Skeletal muscle tissue (tissue), 4 donors: ENCODE data around the gene SPATA33. TPM values are rescaled to one million over a fixed set of nuclear protein-coding genes. Genes with fewer than 3 reads are reported as not detected.
"Not testable (repeated sequence)": the region's sequence is repeated elsewhere in the genome, so short reads cannot be mapped to it uniquely, and the experiment has no call there.

ENCODE experiments used
- H3K27ac ChIP-seq: one replicate; pipeline ENCODE4 v1.7.0; 2013; ENCODE audit warnings: mild to moderate bottlenecking, low read depth, low read length, inconsistent platforms
- H3K27me3 ChIP-seq, 3 donors: one replicate each; pipeline ENCODE4 v1.7.0; 2013; ENCODE audit warnings: low read length in 3 of 3; ENCODE audit not compliant: control insufficient read depth in 3 of 3, insufficient read depth in 3 of 3
- H3K36me3 ChIP-seq, 3 donors: one replicate each; pipeline ENCODE4 v1.7.0; 2013; ENCODE audit warnings: low read length in 3 of 3; ENCODE audit not compliant: control insufficient read depth in 3 of 3, insufficient read depth in 3 of 3
- H3K4me1 ChIP-seq, 3 donors: one replicate each; pipeline ENCODE4 v1.7.0; 2013; ENCODE audit warnings: low read length in 3 of 3, mild to moderate bottlenecking in 3 of 3; ENCODE audit not compliant: control insufficient read depth in 3 of 3, insufficient read depth in 3 of 3
- H3K4me3 ChIP-seq, 3 donors: one replicate each; pipeline ENCODE4 v1.7.0; 2013; ENCODE audit warnings: low read length in 3 of 3
- H3K9ac ChIP-seq, 3 donors: one replicate each; pipeline ENCODE4 v1.7.0; 2013; ENCODE audit warnings: low read length in 3 of 3, mild to moderate bottlenecking in 3 of 3, moderate library complexity in 2 of 3, low read depth in 1 of 3
- H3K9me3 ChIP-seq, 3 donors: one replicate each; pipeline ENCODE4 v1.7.0; 2013; ENCODE audit warnings: low read length in 3 of 3; ENCODE audit not compliant: control insufficient read depth in 3 of 3
- total RNA-seq: library from RNA; depleted of rRNA; stranded (reverse); fragments of >200 nt; gene quantifications from one replicate; pipeline ENCODE4 v1.2.3, GENCODE V29; 2014
- donor health status: Osteomylitis.

Gene SPATA33
- total RNA-seq, 1 donor from 2014 or later: 2.1 TPM

DNA sequence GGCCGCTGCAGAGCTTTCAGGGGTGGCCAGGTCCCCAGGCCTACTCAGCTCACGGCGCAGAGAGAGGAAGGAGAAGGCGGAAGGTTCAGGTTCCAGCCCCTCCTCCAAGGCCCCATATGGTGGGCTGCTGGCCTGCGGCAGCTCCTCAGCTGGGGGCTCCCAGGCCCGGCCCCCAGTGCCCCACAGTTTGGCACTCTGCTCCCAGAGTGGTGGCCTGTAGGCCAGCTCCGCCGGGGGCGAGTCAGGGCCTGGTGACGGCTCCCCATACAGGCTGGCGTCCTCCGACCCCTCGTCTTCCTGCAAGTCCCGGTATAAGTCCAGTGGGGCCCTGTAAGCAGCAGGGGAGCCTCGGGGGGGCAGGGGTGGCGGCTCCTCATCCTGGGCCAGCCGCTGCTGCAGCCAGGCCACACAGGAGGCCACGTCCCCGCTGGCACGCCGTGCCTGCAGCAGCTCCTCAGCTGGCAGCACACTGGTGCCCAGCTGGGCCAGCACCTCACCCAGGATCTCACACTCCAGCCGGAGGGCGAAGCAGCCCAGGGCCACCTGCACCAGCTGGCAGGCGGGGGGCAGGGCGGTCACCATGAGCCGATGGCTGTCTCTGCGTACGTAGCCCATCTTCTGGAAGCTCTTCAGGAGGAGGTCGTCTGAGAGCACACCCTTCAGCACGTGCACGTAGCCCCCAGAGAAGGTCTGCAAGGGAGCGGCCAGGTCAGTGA, 40.1 kb downstream of the SPATA33 start:
- Histone ChIP-seq H3K4me3 (no peak overlapping the region), H3K9ac (peak overlapping the region in 1 of 3 donors; percentile 43), H3K27ac (no peak overlapping the region), H3K9me3 (no peaks in the 10 kb centered on the region), H3K27me3 (peaks cover 0 to 6% (median 4%) of the 10 kb centered on the region in 3 donors), H3K4me1 (peaks cover 14 to 29% (median 23%) of the 10 kb centered on the region in 3 donors), H3K36me3 (peaks cover 7 to 24% (median 11%) of the 10 kb centered on the region in 3 donors)

DNA sequence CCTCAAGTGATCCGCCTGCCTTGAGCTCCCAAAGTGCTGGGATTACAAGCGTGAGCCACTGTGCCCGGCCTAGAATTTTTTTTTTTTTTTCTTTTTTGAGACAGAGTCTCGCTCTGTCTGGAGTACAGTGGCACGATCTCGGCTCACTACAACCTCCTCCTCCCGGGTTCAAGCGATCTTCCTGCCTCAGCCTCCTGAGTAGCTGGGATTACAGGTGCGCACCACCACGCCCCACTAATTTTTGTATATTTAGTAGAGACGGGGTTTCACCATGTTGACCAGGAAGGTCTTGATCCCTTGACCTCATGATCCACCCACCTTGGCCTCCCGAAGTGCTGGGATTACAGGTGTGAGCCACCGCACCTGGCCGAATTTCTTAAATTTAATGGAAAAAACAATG, 41.1 kb downstream of the SPATA33 start:
- H3K4me3 ChIP-seq, H3K27ac ChIP-seq, H3K9ac ChIP-seq, H3K9me3 ChIP-seq: not testable (repeated sequence)
- peaks cover 3 to 15% (median 13%) of the 10 kb centered on the region in 3 donors for H3K27me3 ChIP-seq
- H3K36me3 ChIP-seq: peaks cover under 1 to 16% (median 6%) of the 10 kb centered on the region in 3 donors
- H3K4me1 ChIP-seq: peaks cover 14 to 29% (median 23%) of the 10 kb centered on the region in 3 donors

DNA sequence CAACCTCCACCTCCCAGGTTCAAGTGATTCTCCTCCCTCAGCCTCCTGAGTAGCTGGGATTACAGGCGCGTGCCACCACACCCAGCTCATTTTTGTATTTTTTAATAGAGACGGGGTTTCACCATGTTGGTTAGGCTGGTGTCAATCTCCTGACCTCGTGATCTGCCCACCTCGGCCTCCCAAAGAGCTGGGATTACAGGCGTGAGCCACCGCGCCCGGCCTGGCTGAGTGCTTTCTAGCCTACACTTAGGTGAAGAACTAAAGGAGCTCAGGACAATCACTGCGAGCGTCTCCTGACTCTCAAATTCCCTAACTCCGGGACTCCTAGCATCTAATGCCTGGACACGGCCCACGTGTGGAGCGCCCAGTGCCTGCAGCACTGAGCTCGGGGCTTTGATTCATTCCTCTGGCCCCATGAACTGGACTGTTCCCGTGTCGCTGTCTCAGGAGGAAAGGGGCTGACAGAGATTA, 42.0 kb downstream of the SPATA33 start:
- not testable (repeated sequence) for H3K36me3 ChIP-seq, H3K27ac ChIP-seq, H3K9me3 ChIP-seq
- Histone ChIP-seq H3K27me3 (peaks cover 6 to 19% (median 19%) of the 10 kb centered on the region in 3 donors), H3K9ac (peak overlapping the region in 1 of 3 donors; percentile 47), H3K4me3 (peak overlapping the region in 2 of 3 donors; percentile 69 to 73), H3K4me1 (peaks cover 14 to 29% (median 23%) of the 10 kb centered on the region in 3 donors)

DNA sequence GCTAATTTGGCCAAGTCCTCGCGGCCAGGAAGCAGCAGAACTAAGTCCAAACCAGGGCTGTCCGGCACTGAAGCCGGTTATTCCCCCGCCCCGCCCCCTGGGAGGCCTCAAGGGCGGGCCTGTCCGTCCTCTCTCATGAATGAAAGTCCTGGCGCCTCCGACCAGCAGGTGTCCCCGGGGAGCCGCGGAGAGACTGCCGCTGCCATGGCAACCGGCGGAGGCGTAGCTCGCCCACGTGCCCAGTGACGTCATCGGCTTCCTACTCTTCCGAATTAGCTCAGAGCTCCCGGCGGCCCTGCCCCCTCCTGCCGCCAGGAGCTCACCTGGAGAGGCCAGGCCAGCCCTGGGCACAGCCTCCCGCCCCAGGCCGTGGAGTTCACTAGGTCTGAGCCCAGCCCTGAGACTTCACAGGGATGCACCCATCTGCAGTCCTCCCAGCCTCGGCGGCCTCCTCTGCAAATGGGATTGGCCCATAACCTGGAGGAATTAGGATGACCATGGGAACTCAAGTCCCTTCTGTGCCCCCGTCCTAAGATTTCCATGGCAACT, 42.5 kb downstream of the SPATA33 start:
- H3K4me3 ChIP-seq: peak overlapping the region; percentile 62 to 73 (median 69)
- H3K9ac ChIP-seq: peak overlapping the region in 2 of 3 donors; percentile 47 to 62
- H3K27me3 ChIP-seq: peaks cover 10 to 25% (median 24%) of the 10 kb centered on the region in 3 donors
- H3K36me3 ChIP-seq: peaks cover 0 to 4% (median 3%) of the 10 kb centered on the region in 3 donors
- H3K9me3 ChIP-seq: no peaks in the 10 kb centered on the region
- H3K27ac ChIP-seq: peak overlapping the region; percentile 40
- H3K4me1 ChIP-seq: peaks cover 14 to 29% (median 23%) of the 10 kb centered on the region in 3 donors

DNA sequence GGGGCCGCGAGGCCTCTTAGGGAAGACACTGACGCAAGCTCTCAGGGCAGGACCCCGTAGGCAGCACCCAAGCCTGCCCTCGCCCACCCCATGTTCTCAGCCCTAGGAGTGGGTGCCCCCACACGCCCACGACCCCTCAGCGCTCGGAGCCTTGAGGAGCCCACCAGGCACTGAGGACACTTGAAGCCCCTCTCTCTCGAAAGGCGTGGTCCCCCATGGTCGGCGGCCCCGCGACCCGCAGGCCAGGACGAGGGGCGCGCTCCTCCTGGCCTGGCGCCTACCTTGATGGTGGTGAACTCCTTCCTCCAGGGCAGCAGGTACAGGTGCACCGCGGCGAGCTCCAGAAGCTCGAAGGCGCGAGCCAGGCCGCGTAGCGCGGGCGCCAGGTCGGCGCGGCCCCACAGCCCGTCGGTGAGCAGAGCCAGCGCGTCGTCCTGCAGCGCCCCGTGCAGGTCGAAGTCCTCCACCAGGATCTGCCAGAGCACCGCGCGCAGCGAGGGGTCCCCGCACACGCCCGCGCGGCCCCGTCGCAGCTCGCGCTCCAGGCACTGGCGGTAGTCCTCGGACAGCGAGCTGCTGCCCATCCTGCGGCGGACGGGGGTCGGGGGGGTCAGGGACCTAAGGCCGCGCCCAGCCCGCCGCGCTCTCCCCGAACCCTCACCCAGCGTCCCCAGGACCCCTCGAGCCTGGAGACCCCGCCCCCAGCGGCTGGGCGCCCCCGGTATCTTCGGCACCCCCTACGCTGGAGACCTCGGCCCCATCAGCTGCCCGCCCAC, 43.2 kb downstream of the SPATA33 start:
- Histone ChIP-seq H3K9me3 (no peaks in the 10 kb centered on the region), H3K4me3 (peak overlapping the region; percentile 62 to 73 (median 69)), H3K9ac (peak overlapping the region in 2 of 3 donors; percentile 62 to 68), H3K27ac (peak overlapping the region; percentile 40), H3K36me3 (no peaks in the 10 kb centered on the region), H3K27me3 (peaks cover 10 to 25% (median 25%) of the 10 kb centered on the region in 3 donors), H3K4me1 (peaks cover 14 to 29% (median 23%) of the 10 kb centered on the region in 3 donors)

DNA sequence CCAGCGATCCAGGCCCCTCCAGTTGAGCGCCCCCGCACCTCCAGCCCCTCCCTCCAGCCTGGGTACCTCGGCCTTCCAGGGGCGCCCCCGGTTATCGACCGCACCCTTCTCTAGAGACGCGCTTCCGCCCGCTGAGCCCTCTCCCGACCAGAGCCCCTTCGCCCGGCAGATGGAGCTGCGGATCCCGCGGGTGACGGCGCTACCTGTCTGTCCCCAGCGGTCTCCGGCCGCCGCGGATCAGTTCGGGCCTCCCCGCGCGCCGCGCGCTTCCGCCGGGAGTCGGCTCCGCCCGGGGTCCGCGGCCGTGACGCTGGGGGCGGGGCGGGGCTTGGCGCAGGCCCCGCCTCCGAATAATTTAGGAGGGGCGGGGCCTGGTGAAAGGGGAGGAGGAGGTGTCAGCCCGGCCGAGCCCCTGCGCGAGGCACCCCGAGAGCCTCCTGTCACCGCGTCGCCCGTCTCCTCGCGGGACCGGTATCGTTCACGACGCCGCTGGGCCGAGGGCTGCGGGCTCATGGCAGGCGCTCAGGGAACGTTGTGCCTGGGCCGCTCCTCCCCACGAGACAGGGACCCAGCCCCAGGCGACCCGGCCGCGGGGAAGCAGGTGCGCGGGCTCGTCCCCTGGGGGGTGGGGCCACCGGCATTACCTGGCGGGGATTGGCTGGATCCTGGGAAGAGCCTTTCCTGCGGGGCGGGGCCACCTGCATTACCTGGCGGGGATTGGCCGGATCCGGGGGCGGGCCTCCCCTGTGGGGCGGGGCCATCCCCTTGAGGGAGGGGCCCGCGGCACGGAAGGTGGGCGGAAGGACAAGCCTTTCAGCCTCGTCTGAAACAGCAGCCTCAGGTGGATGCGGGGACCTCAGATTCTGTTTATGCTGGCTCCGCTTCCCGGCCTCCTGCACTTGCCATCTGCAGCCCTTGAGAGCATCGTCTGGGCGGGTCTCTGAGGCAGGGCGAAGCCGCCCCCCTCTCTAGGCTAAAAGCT, 44.1 kb downstream of the SPATA33 start, which contains the start of gene SPATA2L:
Gene SPATA2L (minus strand): TSS at position 281 of the 982 bp plus-strand sequence. CDS start 473 bp downstream, outside the sequence.
- no peaks in the 10 kb centered on the region for H3K9me3 ChIP-seq
- H3K9ac ChIP-seq: peak within 1 kb of the TSS in 2 of 3 donors; percentile 62 to 68
- peaks cover 14 to 29% (median 25%) of the 10 kb centered on the region in 3 donors for H3K4me1 ChIP-seq
- peak within 1 kb of the TSS; percentile 62 to 73 (median 69) for H3K4me3 ChIP-seq
- H3K36me3 ChIP-seq: no peaks in the 10 kb centered on the region
- H3K27me3 ChIP-seq: peaks cover 10 to 25% (median 25%) of the 10 kb centered on the region in 3 donors
- H3K27ac ChIP-seq: peak within 1 kb of the TSS; percentile 40

DNA sequence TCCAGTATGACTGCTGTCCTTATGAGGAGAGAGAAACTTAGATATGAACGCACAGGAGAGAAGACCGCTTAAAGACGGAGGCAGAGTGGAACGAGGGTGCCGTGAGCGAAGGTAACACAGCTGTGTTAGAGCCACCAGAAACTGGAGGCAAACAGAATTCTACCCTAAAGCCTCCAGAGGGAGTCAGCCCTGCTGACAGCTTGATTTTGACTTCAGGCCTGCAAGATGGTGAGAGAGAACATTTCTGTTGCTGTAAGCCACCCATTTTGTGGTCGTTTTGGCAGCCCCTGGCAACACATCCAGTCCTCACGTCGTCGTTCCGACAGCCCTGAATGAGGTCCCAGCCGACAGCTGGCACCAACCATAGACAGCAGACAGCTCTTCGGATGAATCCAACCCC, 46.6 kb downstream of the SPATA33 start:
- Histone ChIP-seq H3K9ac (no peak overlapping the region), H3K36me3 (peaks cover 0 to 4% (median 0%) of the 10 kb centered on the region in 3 donors), H3K4me3 (no peak overlapping the region), H3K27ac (no peak overlapping the region), H3K9me3 (no peaks in the 10 kb centered on the region), H3K27me3 (peaks cover 10 to 25% (median 21%) of the 10 kb centered on the region in 3 donors), H3K4me1 (peaks cover 14 to 21% (median 19%) of the 10 kb centered on the region in 3 donors)

DNA sequence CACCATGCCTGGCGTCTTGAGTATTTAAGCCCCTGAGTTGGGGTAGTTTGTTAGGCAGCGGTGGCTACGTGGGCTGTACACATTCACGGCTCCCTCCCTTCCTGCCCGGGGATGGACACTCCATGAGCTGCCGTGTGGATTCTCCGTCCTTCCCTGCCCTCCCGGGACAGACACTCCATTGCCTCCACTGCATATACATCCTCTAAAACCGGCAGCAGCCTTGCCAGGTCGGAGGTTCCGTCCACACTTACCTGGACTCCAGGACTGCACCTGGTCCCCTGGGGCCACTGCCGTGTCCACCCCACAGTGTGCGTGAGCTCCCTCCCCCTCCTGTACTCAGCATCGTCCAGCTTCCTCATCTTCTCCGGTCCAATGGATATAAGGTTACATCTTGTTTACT, 47.4 kb downstream of the SPATA33 start:
- Histone ChIP-seq H3K4me1 (peaks cover 10 to 17% (median 14%) of the 10 kb centered on the region in 3 donors), H3K27ac (no peak overlapping the region), H3K36me3 (peaks cover 0 to 4% (median 0%) of the 10 kb centered on the region in 3 donors), H3K27me3 (peaks cover 10 to 25% (median 21%) of the 10 kb centered on the region in 3 donors), H3K9ac (no peak overlapping the region), H3K9me3 (no peaks in the 10 kb centered on the region), H3K4me3 (no peak overlapping the region)
